ENCODE measurements around the gene VAMP8. TPM values are rescaled to one million over a fixed set of nuclear protein-coding genes. Genes with fewer than 3 reads are reported as not detected.
"Not testable (repeated sequence)": the region's sequence is repeated elsewhere in the genome, so short reads cannot be mapped to it uniquely, and the experiment has no call there.

VAMP8 gene
- total RNA-seq, 2 experiments from 2014 or later: 112 to 114 TPM

GRCh38 chr2:85611217-85611704, 33.9 kb downstream of the VAMP8 start:
- Mint-ChIP-seq H3K4me1 (ENCODE audit: low read depth) (peaks cover 26% of the 10 kb centered on the region), H3K36me3 (peaks cover 20% of the 10 kb centered on the region), H3K27me3 (no peaks in the 10 kb centered on the region), H3K27ac (peak overlapping the region; percentile 88), H3K9me3 (no peaks in the 10 kb centered on the region), H3K4me3 (peak overlapping the region; percentile 95)
- intact Hi-C loops (cut with micrococcal nuclease): loop anchor here (10.0 kb wide), 1 partner anchor 834 kb away; the partner anchor contains the start of gene KDM3A
- DNase-seq: no peak
- POLR2A ChIA-PET: interaction anchor here (0.6 to 2.9 kb wide), 10 partner anchors 8 to 192 kb away, joined by 3 to 12 read pairs (median 4); partner anchors contain the start of genes MAT2A, RNF181 and TMEM150A
- CTCF ChIA-PET: interaction anchor here (0.9 to 1.7 kb wide), 3 partner anchors 9 to 59 kb away, joined by 5 to 9 read pairs (median 6); partner anchors contain the start of gene TMEM150A

- ChIA-PET POLR2A (interaction anchor here (0.6 to 2.9 kb wide), 10 partner anchors 9 to 193 kb away, joined by 3 to 12 read pairs (median 4); partner anchors contain the start of genes MAT2A, RNF181 and TMEM150A), CTCF (interaction anchor here (1.0 to 1.7 kb wide), 2 partner anchors 10 to 25 kb away, joined by 5 to 9 read pairs; partner anchors contain the start of gene TMEM150A)
- DNase-seq: peak; percentile 94
- H3K4me1 Mint-ChIP-seq (ENCODE audit: low read depth): peaks cover 29% of the 10 kb centered on the region
- no peaks in the 10 kb centered on the region for H3K9me3 Mint-ChIP-seq
- peaks cover 20% of the 10 kb centered on the region for H3K36me3 Mint-ChIP-seq
- intact Hi-C loops (cut with micrococcal nuclease): loop anchor here (1.0 to 10.0 kb wide), 4 partner anchors 9 to 833 kb away; partner anchors contain the start of genes KDM3A, RNF181 and VAMP5
- peak within 1 kb of the TSS; percentile 95 for H3K4me3 Mint-ChIP-seq
- no peaks in the 10 kb centered on the region for H3K27me3 Mint-ChIP-seq
- H3K27ac Mint-ChIP-seq: peak within 1 kb of the TSS; percentile 91
Observed at GRCh38 chr2:85611705-85612587, 34.6 kb downstream of the VAMP8 start, which contains the start of gene C2orf68. Gene C2orf68 (minus strand): TSS chr2:85612066. CDS start chr2:85611984, 82 bp downstream.

- no peak for DNase-seq
- H3K27me3 Mint-ChIP-seq: no peaks in the 10 kb centered on the region
- H3K4me3 Mint-ChIP-seq: peak overlapping the region; percentile 40
- intact Hi-C loops (cut with micrococcal nuclease): loop anchor here (2.0 to 10.0 kb wide), 2 partner anchors 29 to 831 kb away; partner anchors contain the start of genes KDM3A and VAMP5
- POLR2A ChIA-PET: interaction anchor here (1.0 to 1.2 kb wide), 2 partner anchors 53 to 75 kb away, joined by 3 to 4 read pairs; partner anchors contain the start of gene MAT2A
- CTCF ChIA-PET: interaction anchor here (1.0 to 10.4 kb wide), 2 partner anchors 23 to 62 kb away, joined by 3 to 82 read pairs; no protein-coding TSS in a partner anchor
- H3K9me3 Mint-ChIP-seq: no peaks in the 10 kb centered on the region
- peaks cover 36% of the 10 kb centered on the region for H3K4me1 Mint-ChIP-seq (ENCODE audit: low read depth)
- peak overlapping the region; percentile 38 for H3K27ac Mint-ChIP-seq
- H3K36me3 Mint-ChIP-seq: peaks cover 12% of the 10 kb centered on the region
Observed at GRCh38 chr2:85613717-85614515, 36.5 kb downstream of the VAMP8 start.

GRCh38 chr2:85614757-85615156, 37.4 kb downstream of the VAMP8 start:
- H3K9me3 Mint-ChIP-seq, H3K27me3 Mint-ChIP-seq, DNase-seq, H3K27ac Mint-ChIP-seq, H3K4me3 Mint-ChIP-seq: not testable (repeated sequence)
- Mint-ChIP-seq H3K36me3 (peaks cover 14% of the 10 kb centered on the region), H3K4me1 (ENCODE audit: low read depth) (peaks cover 34% of the 10 kb centered on the region)
- intact Hi-C loops (cut with micrococcal nuclease): loop anchor here (10.0 kb wide), 1 partner anchor 830 kb away; the partner anchor contains the start of gene KDM3A
- POLR2A ChIA-PET: interaction anchor here (1.0 kb wide), 1 partner anchor 76 kb away, joined by 3 read pairs; the partner anchor contains the start of gene MAT2A
- CTCF ChIA-PET: interaction anchor here (10.4 kb wide), 1 partner anchor 22 kb away, joined by 82 read pairs; no protein-coding TSS in a partner anchor

- H3K27me3 Mint-ChIP-seq: no peaks in the 10 kb centered on the region
- intact Hi-C loops (cut with micrococcal nuclease): loop anchor here (10.0 kb wide), 1 partner anchor 829 kb away; the partner anchor contains the start of gene KDM3A
- H3K4me1 Mint-ChIP-seq (ENCODE audit: low read depth): peaks cover 30% of the 10 kb centered on the region
- ChIA-PET CTCF (interaction anchor here (1.0 to 10.4 kb wide), 2 partner anchors 13 to 21 kb away, joined by 3 to 82 read pairs; no protein-coding TSS in a partner anchor), POLR2A (interaction anchor here (0.9 to 1.4 kb wide), 5 partner anchors 11 to 261 kb away, joined by 3 to 6 read pairs (median 4); partner anchors contain the start of genes ELMOD3 and RETSAT)
- peak overlapping the region; percentile 96 for H3K4me3 Mint-ChIP-seq
- no peaks in the 10 kb centered on the region for H3K9me3 Mint-ChIP-seq
- H3K27ac Mint-ChIP-seq: peak overlapping the region; percentile 92
- H3K36me3 Mint-ChIP-seq: peaks cover 11% of the 10 kb centered on the region
- no peak for DNase-seq
Observed at GRCh38 chr2:85615413-85615728, 38.0 kb downstream of the VAMP8 start.

- DNase-seq, H3K27me3 Mint-ChIP-seq, POLR2A ChIA-PET, H3K9me3 Mint-ChIP-seq: not testable (repeated sequence)
- Mint-ChIP-seq H3K36me3 (peaks cover 16% of the 10 kb centered on the region), H3K27ac (peak overlapping the region; percentile 23), H3K4me1 (ENCODE audit: low read depth) (peaks cover 26% of the 10 kb centered on the region), H3K4me3 (peak overlapping the region; percentile 96)
- intact Hi-C loops (cut with micrococcal nuclease): loop anchor here (2.0 to 10.0 kb wide), 3 partner anchors 15 to 827 kb away; partner anchors contain the start of genes KDM3A and TMEM150A
- CTCF ChIA-PET: interaction anchor here (10.4 kb wide), 1 partner anchor 19 kb away, joined by 82 read pairs; no protein-coding TSS in a partner anchor
Observed at GRCh38 chr2:85617723-85618122, 40.3 kb downstream of the VAMP8 start.

- Mint-ChIP-seq H3K36me3 (peaks cover 31% of the 10 kb centered on the region), H3K9me3 (no peaks in the 10 kb centered on the region), H3K4me3 (no peak overlapping the region), H3K4me1 (ENCODE audit: low read depth) (peaks cover 23% of the 10 kb centered on the region), H3K27ac (no peak overlapping the region), H3K27me3 (no peaks in the 10 kb centered on the region)
- CTCF ChIA-PET: interaction anchor here (0.7 to 10.4 kb wide), 2 partner anchors 17 to 487 kb away, joined by 4 to 82 read pairs; partner anchors contain the start of gene PTCD3
- POLR2A ChIA-PET: no interaction called here
- DNase-seq: no peak
- intact Hi-C loops (cut with micrococcal nuclease): loop anchor here (10.0 kb wide), 1 partner anchor 825 kb away; the partner anchor contains the start of gene KDM3A
Observed at GRCh38 chr2:85619617-85620016, 42.2 kb downstream of the VAMP8 start.

- Mint-ChIP-seq H3K27me3 (no peaks in the 10 kb centered on the region), H3K36me3 (peaks cover 42% of the 10 kb centered on the region), H3K4me1 (ENCODE audit: low read depth) (peaks cover 19% of the 10 kb centered on the region), H3K9me3 (no peaks in the 10 kb centered on the region), H3K27ac (no peak overlapping the region), H3K4me3 (no peak overlapping the region)
- intact Hi-C loops (cut with micrococcal nuclease): no loop called here
- POLR2A ChIA-PET: interaction anchor here (0.7 kb wide), 1 partner anchor 22 kb away, joined by 3 read pairs; no protein-coding TSS in a partner anchor
- CTCF ChIA-PET: interaction anchor here (1.2 to 10.4 kb wide), 3 partner anchors 15 to 43 kb away, joined by 3 to 82 read pairs (median 4); no protein-coding TSS in a partner anchor
- no peak for DNase-seq
Observed at GRCh38 chr2:85621338-85621737, 44.0 kb downstream of the VAMP8 start.

- no peak overlapping the region for H3K4me3 Mint-ChIP-seq
- peaks cover 12% of the 10 kb centered on the region for H3K4me1 Mint-ChIP-seq (ENCODE audit: low read depth)
- H3K27ac Mint-ChIP-seq: no peak overlapping the region
- intact Hi-C loops (cut with micrococcal nuclease): no loop called here
- no peaks in the 10 kb centered on the region for H3K27me3 Mint-ChIP-seq
- no peaks in the 10 kb centered on the region for H3K9me3 Mint-ChIP-seq
- peaks cover 53% of the 10 kb centered on the region for H3K36me3 Mint-ChIP-seq
- ChIA-PET CTCF (interaction anchor here (1.3 kb wide), 1 partner anchor 13 kb away, joined by 8 read pairs; no protein-coding TSS in a partner anchor), POLR2A (no interaction called here)
- DNase-seq: no peak
Observed at GRCh38 chr2:85623991-85624390, 46.6 kb downstream of the VAMP8 start.

- intact Hi-C loops (cut with micrococcal nuclease): no loop called here
- no peak overlapping the region for H3K4me3 Mint-ChIP-seq
- H3K27ac Mint-ChIP-seq: peak overlapping the region; percentile 54
- CTCF ChIA-PET: interaction anchor here (1.1 to 2.9 kb wide), 2 partner anchors 9 to 13 kb away, joined by 3 to 27 read pairs; partner anchors contain the start of gene USP39
- H3K36me3 Mint-ChIP-seq: peaks cover 53% of the 10 kb centered on the region
- H3K27me3 Mint-ChIP-seq: no peaks in the 10 kb centered on the region
- H3K4me1 Mint-ChIP-seq (ENCODE audit: low read depth): peaks cover 8% of the 10 kb centered on the region
- POLR2A ChIA-PET: interaction anchor here (1.0 to 1.3 kb wide), 2 partner anchors 13 to 17 kb away, joined by 3 to 4 read pairs; partner anchors contain the start of genes C2orf68 and USP39
- DNase-seq: no peak
- H3K9me3 Mint-ChIP-seq: no peaks in the 10 kb centered on the region
Observed at GRCh38 chr2:85628658-85629057, 51.3 kb downstream of the VAMP8 start.

Data from activated CD4-positive, alpha-beta memory T cell treated with anti-CD3 and anti-CD28 coated beads for 36 hours (primary cell).